Forelimb muscle (tissue), 1 donor: ENCODE results near the gene CARD10. TPM values are rescaled to one million over a fixed set of nuclear protein-coding genes. Genes with fewer than 3 reads are reported as not detected.

Source experiments
- DNase-seq: peaks from one replicate; pipeline ENCODE4 v3.0.0-alpha.2; 2013; ENCODE audit warnings: low read depth
- polyA plus RNA-seq: library from polyadenylated mRNA; unstranded; fragments of 120-200 nt; gene quantifications from one replicate; pipeline ENCODE4 v1.2.1, GENCODE V29; 2013; ENCODE audit not compliant: insufficient read length

Gene CARD10
- polyA plus RNA-seq, 1 donor, result 10.8 TPM

DNA sequence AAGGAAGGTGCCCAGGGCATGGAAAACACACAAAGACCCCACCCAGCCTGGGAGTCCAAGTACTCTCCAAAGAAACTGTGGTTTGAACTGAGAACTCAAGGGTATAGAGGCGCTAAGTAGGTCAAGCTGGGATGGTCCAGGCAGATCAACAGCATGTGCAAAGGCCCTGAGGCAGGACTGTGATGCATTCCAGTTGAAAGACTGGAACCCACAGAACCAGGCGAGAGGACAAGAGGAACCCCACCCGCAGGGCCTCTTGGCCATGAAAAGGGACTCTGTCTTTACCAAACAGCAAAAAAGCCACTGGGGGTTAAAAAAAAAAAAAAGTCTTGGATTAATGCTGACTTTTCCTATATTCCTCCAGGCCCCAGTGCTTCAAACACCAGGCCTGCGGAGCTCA, 14.3 kb downstream of the CARD10 start:
- DNase-seq, result no peak

GRCh38 chr22:37503850-37504249, 15.4 kb downstream of the CARD10 start:
- DNase-seq, result no peak

- DNase-seq, result no peak
Observed at GRCh38 chr22:37503183-37503683, 16.0 kb downstream of the CARD10 start.

- DNase-seq, result no peak
Observed at GRCh38 chr22:37502342-37503182, 16.7 kb downstream of the CARD10 start.

DNA sequence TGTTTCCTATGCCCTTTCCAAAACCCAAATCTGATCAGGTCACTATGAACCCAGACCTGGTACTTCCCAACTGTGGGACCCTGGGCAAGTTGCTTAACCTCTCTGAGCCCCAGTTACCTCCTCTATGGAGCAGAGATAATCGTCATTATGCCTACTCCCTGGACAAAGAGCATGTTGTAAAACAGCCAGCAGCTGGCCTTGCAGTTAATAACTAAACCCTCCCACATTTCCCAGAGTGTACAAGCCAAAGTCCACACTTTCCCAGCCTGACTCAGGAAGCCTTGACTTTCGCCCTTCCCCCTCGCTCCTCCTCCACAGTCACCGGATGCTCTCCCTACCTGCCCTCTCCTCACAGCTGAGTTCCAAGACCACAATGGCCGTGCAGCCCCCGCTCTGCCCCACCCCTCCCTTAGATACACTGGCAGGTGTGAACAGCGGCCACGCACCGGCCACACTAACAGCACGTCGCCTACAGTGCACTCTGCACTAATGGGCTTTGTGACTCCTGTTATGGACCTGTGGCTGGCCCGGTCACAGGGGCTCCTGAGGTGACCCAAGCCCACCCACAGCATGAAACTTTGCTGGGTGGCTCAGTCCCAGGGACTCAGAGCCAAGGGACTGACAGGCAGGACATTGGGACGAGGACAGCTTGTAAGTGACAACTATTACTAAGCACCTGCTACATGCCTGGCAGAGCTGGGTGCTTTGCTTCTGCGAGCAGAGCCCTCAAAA, 17.4 kb downstream of the CARD10 start:
- peak; percentile 52 for DNase-seq

GRCh38 chr22:37500745-37501609, 18.2 kb downstream of the CARD10 start:
- DNase-seq, result no peak

- no peak for DNase-seq
Observed at GRCh38 chr22:37499789-37500540, 19.2 kb downstream of the CARD10 start.

DNA sequence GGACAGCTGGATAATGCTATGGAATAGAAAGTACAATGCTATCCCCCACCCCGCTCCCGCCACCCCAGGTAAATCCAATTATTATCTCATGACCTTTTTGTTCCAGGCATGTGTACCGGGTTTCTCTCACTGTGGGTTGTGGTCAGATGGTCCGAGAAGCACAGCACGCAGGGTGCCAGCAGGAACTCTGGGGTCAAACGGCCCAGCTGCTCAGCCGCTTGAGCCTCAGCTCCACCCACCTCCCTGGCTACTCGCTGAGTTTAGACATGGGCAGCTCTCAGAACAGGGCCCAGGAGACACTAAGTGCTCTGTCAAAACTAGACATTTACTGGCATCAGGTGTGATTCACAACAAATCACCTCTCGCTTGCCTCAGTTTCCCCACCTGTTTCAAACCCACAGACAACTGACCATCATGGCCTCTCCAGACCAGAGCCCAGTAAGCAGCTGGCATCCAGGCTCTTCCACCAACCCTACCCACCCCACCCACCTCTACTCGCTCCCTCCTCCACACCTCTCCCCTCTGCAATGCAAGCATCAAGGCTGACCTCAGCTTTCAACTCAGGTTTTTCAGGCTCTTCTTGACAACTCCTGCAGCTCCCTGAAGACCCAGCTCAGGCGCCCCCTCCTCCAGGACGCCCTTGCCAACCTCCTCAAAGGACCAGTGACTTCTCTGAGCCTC, 20.0 kb downstream of the CARD10 start:
- DNase-seq, result no peak

DNA sequence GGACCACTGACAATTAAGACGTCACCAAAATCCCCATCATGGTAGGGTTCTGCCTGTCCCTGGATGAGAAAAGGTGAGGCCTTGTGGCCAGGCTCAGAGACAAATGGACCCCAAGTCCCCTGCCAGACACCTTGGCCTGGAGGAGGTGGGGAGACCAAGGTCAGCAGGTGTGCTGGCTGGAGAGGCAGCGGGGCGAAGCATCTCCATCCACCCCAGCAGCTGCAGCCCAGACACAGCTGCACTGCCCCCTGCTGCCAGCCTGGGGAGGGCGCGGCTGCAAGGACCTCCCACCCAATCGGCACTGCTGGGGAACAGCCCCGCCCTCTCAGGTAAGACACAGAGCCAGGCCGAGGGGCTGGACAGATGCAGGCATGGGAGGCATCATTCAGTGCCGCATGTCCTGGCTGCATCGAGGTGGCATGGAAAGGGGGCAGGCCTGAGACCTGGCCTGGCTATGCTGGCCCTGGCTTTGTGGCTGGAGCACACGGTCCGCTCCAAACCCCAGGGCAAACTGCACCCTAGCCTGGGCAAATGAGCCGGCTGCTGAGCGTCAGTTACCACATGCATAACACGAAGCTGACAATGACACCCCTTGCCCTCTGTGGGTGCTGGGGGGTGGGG, 20.8 kb downstream of the CARD10 start:
- DNase-seq, result no peak

GRCh38 chr22:37497062-37497599, 22.1 kb downstream of the CARD10 start:
- no peak for DNase-seq

DNA sequence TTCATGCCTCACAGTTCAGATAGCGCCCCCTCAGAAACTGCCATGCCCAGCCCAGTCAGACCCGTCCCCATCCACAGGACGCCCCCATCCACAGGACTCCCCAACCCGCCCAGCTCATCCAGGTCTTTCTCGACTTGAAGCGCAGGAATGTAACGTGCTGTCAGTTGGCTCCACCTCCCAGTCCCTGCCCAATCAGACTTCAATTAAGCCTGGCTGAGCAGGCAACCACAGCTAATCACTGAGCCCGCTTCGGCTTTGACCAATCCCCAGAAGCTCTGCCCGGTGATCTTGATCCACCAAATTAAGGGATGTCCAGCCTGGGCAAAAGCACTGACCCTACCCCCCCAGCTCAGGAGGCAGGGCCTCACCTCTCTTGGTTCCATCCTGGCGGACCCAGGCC, 22.6 kb downstream of the CARD10 start:
- DNase-seq, result no peak

GRCh38 chr22:37493979-37494378, 25.2 kb downstream of the CARD10 start:
- no peak for DNase-seq

GRCh38 chr22:37492428-37493344, 26.5 kb downstream of the CARD10 start:
- DNase-seq, result no peak

GRCh38 chr22:37491559-37492427, 27.4 kb downstream of the CARD10 start:
- DNase-seq, result no peak

DNA sequence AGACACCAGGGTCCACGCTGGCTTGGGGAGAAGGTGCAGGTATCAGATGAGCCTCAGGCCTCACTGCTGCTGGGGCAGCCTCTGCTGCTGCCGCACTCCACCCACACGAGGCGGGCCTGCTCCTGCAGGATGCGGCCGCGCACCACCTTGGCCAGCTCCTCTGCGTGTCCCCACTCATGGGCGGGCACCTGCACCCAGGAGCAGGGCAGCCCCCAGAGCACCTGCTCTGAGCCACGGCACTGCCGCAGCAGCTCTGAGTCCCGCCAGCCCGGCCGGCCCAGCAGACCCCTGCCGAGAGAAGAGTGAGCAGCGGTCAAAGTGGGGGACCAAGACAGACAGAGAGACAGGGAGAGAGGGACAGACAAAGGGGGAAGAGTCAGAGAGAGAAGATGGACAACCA, 28.1 kb downstream of the CARD10 start:
- DNase-seq, result no peak

DNA sequence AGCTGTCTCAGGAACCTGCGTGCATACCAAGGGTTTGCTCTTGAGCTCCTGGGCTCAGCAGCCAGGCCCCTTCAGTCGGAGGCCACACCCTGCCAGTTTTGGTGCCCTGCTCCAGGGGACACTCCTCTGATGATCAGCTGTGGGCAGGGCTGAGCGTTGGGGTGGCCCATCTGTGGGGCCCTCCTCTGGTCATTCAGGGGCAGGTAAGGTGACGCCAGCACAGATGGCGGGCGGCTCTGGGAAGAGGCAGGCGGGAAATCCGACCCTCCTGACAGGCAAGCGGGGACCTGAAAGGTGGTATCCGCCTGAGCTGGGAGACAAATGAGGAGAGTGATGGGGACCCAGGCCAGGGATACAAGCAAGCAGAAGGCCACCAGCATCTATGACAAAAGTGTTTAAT, 29.2 kb downstream of the CARD10 start:
- DNase-seq, result no peak

GRCh38 chr22:37488337-37489135, 30.7 kb downstream of the CARD10 start:
- no peak for DNase-seq
